Measurements from ENCODE around the gene PFN1.
A peak's percentile ranks its signal among the peaks of the same experiment; 100 is the strongest.

Gene PFN1

GRCh38 chr17:4947010-4947410 is 1.3 kb downstream of the PFN1 start:
- CTCF ChIA-PET = interaction anchor here (1.2 kb wide), 1 partner anchor 38 kb away, joined by 3 read pairs; no protein-coding TSS in a partner anchor

DNA sequence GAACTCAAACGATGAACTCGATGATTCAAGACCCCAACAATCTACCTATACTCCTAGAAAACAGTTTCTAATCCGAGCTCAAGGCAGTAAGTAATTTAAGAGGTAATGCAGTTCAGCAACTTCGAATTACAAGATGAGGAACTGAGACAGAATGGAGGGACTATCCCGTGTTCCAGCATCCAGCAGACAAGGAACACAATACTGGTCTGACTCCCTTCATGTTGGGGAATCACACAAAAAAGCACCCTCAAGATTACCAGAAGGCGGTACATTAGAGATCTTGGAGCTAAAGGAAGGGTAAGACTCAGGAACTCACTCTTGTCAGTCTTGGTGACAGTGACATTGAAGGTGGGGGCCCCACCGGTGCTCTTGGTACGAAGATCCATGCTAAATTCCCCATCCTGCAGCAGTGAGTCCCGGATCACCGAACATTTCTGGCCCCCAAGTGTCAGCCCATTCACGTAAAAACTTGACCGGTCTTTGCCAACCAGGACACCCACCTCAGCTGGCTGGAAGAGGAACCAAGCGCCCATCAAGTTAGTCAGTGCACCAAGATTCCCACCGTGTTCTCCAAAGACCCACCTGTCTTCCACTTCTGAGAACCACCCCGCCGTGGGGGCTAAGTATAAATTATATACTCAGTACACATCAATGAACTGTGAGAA is 1.9 kb downstream of the PFN1 start:
- TF ChIP-seq, protein P1, sequence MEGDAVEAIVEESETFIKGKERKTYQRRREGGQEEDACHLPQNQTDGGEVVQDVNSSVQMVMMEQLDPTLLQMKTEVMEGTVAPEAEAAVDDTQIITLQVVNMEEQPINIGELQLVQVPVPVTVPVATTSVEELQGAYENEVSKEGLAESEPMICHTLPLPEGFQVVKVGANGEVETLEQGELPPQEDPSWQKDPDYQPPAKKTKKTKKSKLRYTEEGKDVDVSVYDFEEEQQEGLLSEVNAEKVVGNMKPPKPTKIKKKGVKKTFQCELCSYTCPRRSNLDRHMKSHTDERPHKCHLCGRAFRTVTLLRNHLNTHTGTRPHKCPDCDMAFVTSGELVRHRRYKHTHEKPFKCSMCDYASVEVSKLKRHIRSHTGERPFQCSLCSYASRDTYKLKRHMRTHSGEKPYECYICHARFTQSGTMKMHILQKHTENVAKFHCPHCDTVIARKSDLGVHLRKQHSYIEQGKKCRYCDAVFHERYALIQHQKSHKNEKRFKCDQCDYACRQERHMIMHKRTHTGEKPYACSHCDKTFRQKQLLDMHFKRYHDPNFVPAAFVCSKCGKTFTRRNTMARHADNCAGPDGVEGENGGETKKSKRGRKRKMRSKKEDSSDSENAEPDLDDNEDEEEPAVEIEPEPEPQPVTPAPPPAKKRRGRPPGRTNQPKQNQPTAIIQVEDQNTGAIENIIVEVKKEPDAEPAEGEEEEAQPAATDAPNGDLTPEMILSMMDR (conservative IDR thresholded peaks at IDR 0.05; ENCODE audit: low read depth) = no peak
- peak overlapping the region; percentile 100 for H3K27ac ChIP-seq
- CTCF ChIA-PET = interaction anchor here (1.2 kb wide), 1 partner anchor 37 kb away, joined by 3 read pairs; no protein-coding TSS in a partner anchor
- DNase-seq (ENCODE audit: low spot score) = no peak
- POLR2A ChIA-PET (ENCODE audit: low non-redundant PET) = interaction anchor here (1.3 kb wide), 1 partner anchor 23 kb away, joined by 3 read pairs; no protein-coding TSS in a partner anchor

More at GRCh38 chr17:4947010-4947410, 1.3 kb downstream of the PFN1 start:
- no peak for DNase-seq (ENCODE audit: low spot score)
- TF ChIP-seq, protein P1 (conservative IDR thresholded peaks at IDR 0.05; ENCODE audit: low read depth) = no peak
- peak overlapping the region; percentile 100 for H3K27ac ChIP-seq
- POLR2A ChIA-PET (ENCODE audit: low non-redundant PET) = interaction anchor here (0.7 kb wide), 1 partner anchor 40 kb away, joined by 4 read pairs; no protein-coding TSS in a partner anchor

DNA sequence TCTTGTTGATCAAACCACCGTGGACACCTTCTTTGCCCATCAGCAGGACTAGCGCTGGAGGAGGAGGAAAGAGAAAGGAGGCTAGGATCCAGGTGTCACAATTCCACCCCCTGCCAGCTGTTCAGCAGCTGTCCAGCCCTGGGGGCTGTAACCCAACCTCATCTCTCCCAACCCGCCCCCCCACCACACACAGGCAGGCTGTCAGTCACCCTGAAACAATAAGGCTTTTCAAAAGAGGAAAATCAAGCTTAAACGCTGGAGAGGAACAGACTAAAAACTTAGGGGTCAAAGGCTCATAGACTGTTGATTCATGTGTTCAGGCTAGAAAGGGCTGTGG is 2.4 kb downstream of the PFN1 start:
- CTCF ChIA-PET = no interaction called here
- peak overlapping the region; percentile 100 for H3K27ac ChIP-seq
- POLR2A ChIA-PET (ENCODE audit: low non-redundant PET) = interaction anchor here (1.3 kb wide), 1 partner anchor 23 kb away, joined by 3 read pairs; no protein-coding TSS in a partner anchor
- peak; percentile 31 for DNase-seq (ENCODE audit: low spot score)
- TF ChIP-seq, protein P1 (conservative IDR thresholded peaks at IDR 0.05; ENCODE audit: low read depth) = no peak

DNA sequence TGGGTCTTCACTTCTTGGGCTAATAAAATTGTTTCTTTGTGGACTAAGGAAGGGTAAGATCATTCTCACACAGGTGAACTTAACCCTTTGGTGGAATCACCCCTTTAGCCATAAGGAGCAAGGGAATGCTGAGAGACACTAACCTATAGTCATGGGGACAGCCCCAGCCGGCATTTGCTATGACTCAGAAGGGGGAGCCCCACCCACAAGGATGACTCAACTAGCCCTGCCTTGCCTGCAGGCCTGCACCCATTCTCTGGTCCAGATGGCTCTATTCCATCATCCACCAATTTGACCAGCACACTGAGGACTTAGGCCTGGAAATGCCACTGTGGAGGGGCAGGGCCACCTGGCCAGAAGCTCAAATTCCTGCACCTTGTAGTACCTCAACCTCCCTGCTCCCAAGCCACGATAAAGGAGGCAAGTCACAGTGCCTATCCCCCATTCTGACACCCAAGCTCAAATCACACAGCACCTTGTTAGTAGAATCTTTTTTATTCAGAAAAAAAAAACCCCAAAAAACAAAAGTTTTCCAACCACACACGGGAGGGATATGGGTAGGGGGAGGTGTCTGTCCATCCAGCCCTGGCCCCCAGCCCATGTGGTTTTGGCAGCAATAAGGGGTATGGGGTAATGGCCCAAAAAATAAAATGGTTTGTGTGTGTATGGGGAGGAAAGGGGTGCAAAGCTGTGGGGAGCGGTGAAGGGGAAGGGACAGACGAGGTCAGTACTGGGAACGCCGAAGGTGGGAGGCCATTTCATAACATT is 3.0 kb downstream of the PFN1 start:
- TF ChIP-seq, protein P1 (conservative IDR thresholded peaks at IDR 0.05; ENCODE audit: low read depth) = no peak
- peak overlapping the region; percentile 100 for H3K27ac ChIP-seq
- peak; percentile 95 for DNase-seq (ENCODE audit: low spot score)
- ChIA-PET CTCF (interaction anchor here (0.9 kb wide), 1 partner anchor 23 kb away, joined by 3 read pairs; no protein-coding TSS in a partner anchor), POLR2A (ENCODE audit: low non-redundant PET) (interaction anchor here (1.3 kb wide), 1 partner anchor 24 kb away, joined by 3 read pairs; no protein-coding TSS in a partner anchor)

DNA sequence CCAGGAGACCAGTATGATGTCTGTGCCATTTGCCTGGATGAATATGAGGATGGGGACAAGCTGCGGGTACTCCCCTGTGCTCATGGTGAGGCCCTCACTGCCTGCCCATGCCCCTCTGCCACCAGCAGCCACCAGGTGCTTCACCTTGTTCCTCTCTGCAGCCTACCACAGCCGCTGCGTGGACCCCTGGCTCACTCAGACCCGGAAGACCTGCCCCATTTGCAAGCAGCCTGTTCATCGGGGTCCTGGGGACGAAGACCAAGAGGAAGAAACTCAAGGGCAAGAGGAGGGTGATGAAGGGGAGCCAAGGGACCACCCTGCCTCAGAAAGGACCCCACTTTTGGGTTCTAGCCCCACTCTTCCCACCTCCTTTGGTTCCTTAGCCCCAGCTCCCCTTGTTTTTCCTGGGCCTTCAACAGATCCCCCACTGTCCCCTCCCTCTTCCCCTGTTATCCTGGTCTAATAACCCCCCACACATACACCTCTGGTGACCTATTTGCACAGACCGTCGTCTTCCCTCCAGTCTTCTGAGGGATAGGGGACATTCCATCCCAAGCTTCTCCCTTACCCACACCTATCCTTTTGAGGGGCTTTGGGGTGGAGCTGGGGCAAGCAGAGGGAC is 3.7 kb downstream of the PFN1 start:
- POLR2A ChIA-PET (ENCODE audit: low non-redundant PET) = interaction anchor here (1.3 kb wide), 1 partner anchor 25 kb away, joined by 3 read pairs; no protein-coding TSS in a partner anchor
- CTCF ChIA-PET = interaction anchor here (0.9 kb wide), 1 partner anchor 24 kb away, joined by 3 read pairs; no protein-coding TSS in a partner anchor
- peak overlapping the region; percentile 100 for H3K27ac ChIP-seq
- no peak for DNase-seq (ENCODE audit: low spot score)
- TF ChIP-seq, protein P1 (conservative IDR thresholded peaks at IDR 0.05; ENCODE audit: low read depth) = no peak

GRCh38 chr17:4944163-4944553 is 4.2 kb downstream of the PFN1 start:
- POLR2A ChIA-PET (ENCODE audit: low non-redundant PET) = no interaction called here
- TF ChIP-seq, protein P1 (conservative IDR thresholded peaks at IDR 0.05; ENCODE audit: low read depth) = no peak
- CTCF ChIA-PET = interaction anchor here (0.9 kb wide), 1 partner anchor 24 kb away, joined by 3 read pairs; no protein-coding TSS in a partner anchor
- DNase-seq (ENCODE audit: low spot score) = no peak
- peak overlapping the region; percentile 100 for H3K27ac ChIP-seq
